CD4-positive, alpha-beta T cell treated with Interleukin-1 beta for 1 hour (primary cell): ENCODE measurements around the gene PKMYT1.

Experiments used
- DNase-seq, 2 donors: peaks; one replicate each; pipeline ENCODE4 v3.0.0-alpha.2; 2020 to 2022

Gene PKMYT1

GRCh38 chr16:3017794-3018506 lies 37.7 kb upstream of the PKMYT1 start, which contains the start of gene CLDN6:
Gene CLDN6, minus strand, starts transcription at chr16:3018183. Its CDS starts 2,162 bp downstream, at chr16:3016021.
- DNase-seq = no peak

GRCh38 chr16:3017344-3017743 lies 37.1 kb upstream of the PKMYT1 start:
- no peak for DNase-seq

GRCh38 chr16:3015865-3016521 lies 35.7 kb upstream of the PKMYT1 start:
- no peak for DNase-seq

- DNase-seq = no peak
These were observed 34.7 kb upstream of the PKMYT1 start for GRCh38 chr16:3014971-3015370.

- DNase-seq = no peak
These were observed 33.9 kb upstream of the PKMYT1 start for GRCh38 chr16:3013998-3014690.

- no peak for DNase-seq
These were observed 33.3 kb upstream of the PKMYT1 start for GRCh38 chr16:3013491-3013951.

- DNase-seq = no peak
These were observed 32.7 kb upstream of the PKMYT1 start, which contains the start of gene CLDN9 for GRCh38 chr16:3012828-3013420. Gene CLDN9, plus strand, starts transcription at chr16:3012923. Its CDS starts 440 bp downstream, at chr16:3013363.

- DNase-seq = no peak
These were observed 32.0 kb upstream of the PKMYT1 start for GRCh38 chr16:3012246-3012645.

- DNase-seq = no peak
These were observed 30.3 kb upstream of the PKMYT1 start for GRCh38 chr16:3010510-3010909.

GRCh38 chr16:3009568-3010390 lies 29.5 kb upstream of the PKMYT1 start:
- no peak for DNase-seq

- no peak for DNase-seq
These were observed 28.4 kb upstream of the PKMYT1 start for GRCh38 chr16:3008690-3009037.

- DNase-seq = peak; percentile 31 to 35
These were observed 27.9 kb upstream of the PKMYT1 start for GRCh38 chr16:3007957-3008689.

GRCh38 chr16:3007059-3007956 lies 27.1 kb upstream of the PKMYT1 start:
- DNase-seq = no peak

GRCh38 chr16:3004781-3005284 lies 24.6 kb upstream of the PKMYT1 start:
- DNase-seq = no peak

- no peak for DNase-seq
These were observed 24.1 kb upstream of the PKMYT1 start for GRCh38 chr16:3004319-3004718.

- DNase-seq = peak; percentile 99
These were observed 23.5 kb upstream of the PKMYT1 start for GRCh38 chr16:3003582-3004270.

- no peak for DNase-seq
These were observed 21.1 kb upstream of the PKMYT1 start for GRCh38 chr16:3001316-3001715.

GRCh38 chr16:3000540-3000939 lies 20.3 kb upstream of the PKMYT1 start:
- DNase-seq = no peak

GRCh38 chr16:2999929-3000328 lies 19.7 kb upstream of the PKMYT1 start:
- no peak for DNase-seq

GRCh38 chr16:2996298-2996697 lies 16.1 kb upstream of the PKMYT1 start:
- no peak for DNase-seq
